ENCODE measurements around the gene STARD7. TPM values are rescaled to one million over a fixed set of nuclear protein-coding genes. Genes with fewer than 3 reads are reported as not detected.

Gene STARD7
- total and polyA plus RNA-seq, 2 donors (not counting 3 experiments of a cell fraction or from before 2014, with no cell fraction given): 61.2 to 132 TPM

GRCh38 chr2:96212339-96212738 is 3.7 kb upstream of the STARD7 start:
- Histone ChIP-seq H3K36me3 (ENCODE audit: control insufficient read depth in 2 of 2, extremely low read depth in 1 of 2, insufficient read depth in 2 of 2, low read length in 2 of 2) (no peaks in the 10 kb centered on the region), H3K9me1 (replicated peaks; ENCODE audit: control insufficient read depth, extremely low read depth, insufficient read depth, low read length) (no peaks in the 10 kb centered on the region), H3K9ac (replicated peaks; ENCODE audit: extremely low read depth, insufficient read depth, low read length) (no peak overlapping the region), H3K4me3 (replicated peaks in 1 of 3; ENCODE audit: insufficient read depth in 1 of 3, low read depth in 1 of 3, low read length in 3 of 3) (no peak overlapping the region), H3K4me1 (ENCODE audit: control insufficient read depth, extremely low read depth, insufficient read depth, low read length) (peaks cover 11% of the 10 kb centered on the region), H4K20me1 (replicated peaks; ENCODE audit: control insufficient read depth, extremely low read depth, insufficient read depth, low read length) (no peaks in the 10 kb centered on the region), H3K79me2 (ENCODE audit: control insufficient read depth, insufficient read depth, low read length) (peaks cover 22% of the 10 kb centered on the region), H3K27ac (ENCODE audit: insufficient read depth, low read depth, low read length) (no peak overlapping the region), H3K27me3 (ENCODE audit: control insufficient read depth in 2 of 2, insufficient read depth in 2 of 2, low read length in 2 of 2) (no peaks in the 10 kb centered on the region), H3K4me2 (ENCODE audit: insufficient read depth, low read length) (no peak overlapping the region), H2AFZ (ENCODE audit: low read depth, low read length) (no peak overlapping the region), H3K9me3 (replicated peaks; ENCODE audit: control insufficient read depth, insufficient read depth, low read length) (no peaks in the 10 kb centered on the region)
- no peak for DNase-seq (ENCODE audit: low read depth, low spot score)
- dilution Hi-C loops (cut with MboI; ENCODE audit: extremely low pct_ligation_motif_present, low sequenced_read_pairs): no loop called here
- BruUV-seq (replicated peaks): no TSS peak
- no peak for TF ChIP-seq POLR2AphosphoS5 (IDR thresholded peaks at IDR 0.05; ENCODE audit: insufficient read depth, low read depth, low read length)
- POLR2A ChIA-PET: no interaction called here
- CTCF ChIA-PET: no interaction called here
- FAIRE-seq: no peak
- intact Hi-C loops (cut with micrococcal nuclease): no loop called here

- Histone ChIP-seq H4K20me1 (replicated peaks; ENCODE audit: control insufficient read depth, extremely low read depth, insufficient read depth, low read length) (no peaks in the 10 kb centered on the region), H3K27ac (ENCODE audit: insufficient read depth, low read depth, low read length) (no peak overlapping the region), H3K27me3 (ENCODE audit: control insufficient read depth in 2 of 2, insufficient read depth in 2 of 2, low read length in 2 of 2) (no peaks in the 10 kb centered on the region), H2AFZ (ENCODE audit: low read depth, low read length) (no peak overlapping the region), H3K9ac (replicated peaks; ENCODE audit: extremely low read depth, insufficient read depth, low read length) (no peak overlapping the region), H3K4me3 (replicated peaks in 1 of 3; ENCODE audit: insufficient read depth in 1 of 3, low read depth in 1 of 3, low read length in 3 of 3) (peak overlapping the region in 1 of 3 experiments; percentile 98), H3K4me2 (ENCODE audit: insufficient read depth, low read length) (peak overlapping the region; percentile 79), H3K9me3 (replicated peaks; ENCODE audit: control insufficient read depth, insufficient read depth, low read length) (no peaks in the 10 kb centered on the region), H3K36me3 (ENCODE audit: control insufficient read depth in 2 of 2, extremely low read depth in 1 of 2, insufficient read depth in 2 of 2, low read length in 2 of 2) (no peaks in the 10 kb centered on the region), H3K9me1 (replicated peaks; ENCODE audit: control insufficient read depth, extremely low read depth, insufficient read depth, low read length) (no peaks in the 10 kb centered on the region), H3K79me2 (ENCODE audit: control insufficient read depth, insufficient read depth, low read length) (peaks cover 47% of the 10 kb centered on the region), H3K4me1 (ENCODE audit: control insufficient read depth, extremely low read depth, insufficient read depth, low read length) (peaks cover 34% of the 10 kb centered on the region)
- TF ChIP-seq, protein P1, sequence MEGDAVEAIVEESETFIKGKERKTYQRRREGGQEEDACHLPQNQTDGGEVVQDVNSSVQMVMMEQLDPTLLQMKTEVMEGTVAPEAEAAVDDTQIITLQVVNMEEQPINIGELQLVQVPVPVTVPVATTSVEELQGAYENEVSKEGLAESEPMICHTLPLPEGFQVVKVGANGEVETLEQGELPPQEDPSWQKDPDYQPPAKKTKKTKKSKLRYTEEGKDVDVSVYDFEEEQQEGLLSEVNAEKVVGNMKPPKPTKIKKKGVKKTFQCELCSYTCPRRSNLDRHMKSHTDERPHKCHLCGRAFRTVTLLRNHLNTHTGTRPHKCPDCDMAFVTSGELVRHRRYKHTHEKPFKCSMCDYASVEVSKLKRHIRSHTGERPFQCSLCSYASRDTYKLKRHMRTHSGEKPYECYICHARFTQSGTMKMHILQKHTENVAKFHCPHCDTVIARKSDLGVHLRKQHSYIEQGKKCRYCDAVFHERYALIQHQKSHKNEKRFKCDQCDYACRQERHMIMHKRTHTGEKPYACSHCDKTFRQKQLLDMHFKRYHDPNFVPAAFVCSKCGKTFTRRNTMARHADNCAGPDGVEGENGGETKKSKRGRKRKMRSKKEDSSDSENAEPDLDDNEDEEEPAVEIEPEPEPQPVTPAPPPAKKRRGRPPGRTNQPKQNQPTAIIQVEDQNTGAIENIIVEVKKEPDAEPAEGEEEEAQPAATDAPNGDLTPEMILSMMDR (IDR thresholded peaks at IDR 0.05; ENCODE audit: extremely low read depth in 1 of 2, insufficient read depth in 1 of 2, low read depth in 1 of 2, low read length in 2 of 2): no peak
- TF ChIP-seq POLR2AphosphoS5 (IDR thresholded peaks at IDR 0.05; ENCODE audit: insufficient read depth, low read depth, low read length): no peak
- no peak for TF ChIP-seq POLR2A (IDR thresholded peaks at IDR 0.05; ENCODE audit: low read depth, low read length)
- no peak for TF ChIP-seq MAX (IDR thresholded peaks at IDR 0.05; ENCODE audit: insufficient read depth, insufficient read length)
- no peak for TF ChIP-seq MYC (IDR thresholded peaks at IDR 0.05; ENCODE audit: low read depth, low read length)
- TF ChIP-seq JUN (IDR thresholded peaks at IDR 0.05; ENCODE audit: borderline replicate concordance, insufficient read depth, insufficient read length, low read depth): no peak
- no peak for TF ChIP-seq GATA2 (IDR thresholded peaks at IDR 0.05; ENCODE audit: insufficient read depth, insufficient read length, low read depth, low read length)
- TF ChIP-seq FOS (IDR thresholded peaks at IDR 0.05; ENCODE audit: borderline replicate concordance, insufficient read depth, low read length): no peak
- TF ChIP-seq EZH2 (IDR thresholded peaks at IDR 0.05; ENCODE audit: borderline replicate concordance, low read depth, low read length, severe bottlenecking): no peak
- DNase-seq (ENCODE audit: low read depth, low spot score) (no peak), FAIRE-seq (no peak)
- BruUV-seq (replicated peaks): no TSS peak
- dilution Hi-C loops (cut with MboI; ENCODE audit: extremely low pct_ligation_motif_present, low sequenced_read_pairs) (no loop called here), intact Hi-C loops (cut with micrococcal nuclease) (loop anchor here (2.0 to 10.0 kb wide), 3 partner anchors 33 to 295 kb away; partner anchors contain the start of gene NEURL3)
- POLR2A ChIA-PET: interaction anchor here (0.6 to 1.5 kb wide), 2 partner anchors 10 to 57 kb away, joined by 3 to 10 read pairs; no protein-coding TSS in a partner anchor
- CTCF ChIA-PET: interaction anchor here (2.0 kb wide), 2 partner anchors 51 to 57 kb away, joined by 15 to 17 read pairs; partner anchors contain the start of genes CIAO1 and TMEM127
Observed at GRCh38 chr2:96209729-96210085, 1.1 kb upstream of the STARD7 start.
